HG03565 (cell line): ENCODE results near the gene CTBP2.

Source experiments
- ATAC-seq: cut with Tn5 transposase; IDR thresholded peaks from one replicate; pipeline ENCODE4 v1.9.1; 2021; ENCODE audit warnings: mild to moderate bottlenecking, moderate library complexity; ENCODE audit not compliant: unreplicated experiment

Gene CTBP2

GRCh38 chr10:125026036-125026931, 134.1 kb downstream of the CTBP2 start:
- ATAC-seq, result no peak

- no peak for ATAC-seq
These were observed 135.0 kb downstream of the CTBP2 start for GRCh38 chr10:125025341-125025740.

GRCh38 chr10:125024497-125025234, 135.7 kb downstream of the CTBP2 start:
- no peak for ATAC-seq

GRCh38 chr10:125023862-125024496, 136.4 kb downstream of the CTBP2 start:
- no peak for ATAC-seq

- ATAC-seq, result no peak
These were observed 137.1 kb downstream of the CTBP2 start for GRCh38 chr10:125023255-125023654.

- no peak for ATAC-seq
These were observed 137.7 kb downstream of the CTBP2 start for GRCh38 chr10:125022671-125023070.

- no peak for ATAC-seq
These were observed 138.5 kb downstream of the CTBP2 start for GRCh38 chr10:125021686-125022344.

GRCh38 chr10:125020871-125021270, 139.5 kb downstream of the CTBP2 start:
- ATAC-seq, result no peak

- ATAC-seq, result no peak
These were observed 140.0 kb downstream of the CTBP2 start for GRCh38 chr10:125020386-125020785.

- ATAC-seq, result no peak
These were observed 141.7 kb downstream of the CTBP2 start for GRCh38 chr10:125018576-125019143.

- no peak for ATAC-seq
These were observed 142.6 kb downstream of the CTBP2 start for GRCh38 chr10:125017547-125018298.

- ATAC-seq, result no peak
These were observed 143.7 kb downstream of the CTBP2 start for GRCh38 chr10:125016611-125017202.

GRCh38 chr10:125016123-125016522, 144.2 kb downstream of the CTBP2 start:
- no peak for ATAC-seq

GRCh38 chr10:125015356-125015944, 144.9 kb downstream of the CTBP2 start:
- no peak for ATAC-seq

- ATAC-seq, result no peak
These were observed 145.5 kb downstream of the CTBP2 start for GRCh38 chr10:125014836-125015355.

GRCh38 chr10:125014086-125014830, 146.1 kb downstream of the CTBP2 start:
- no peak for ATAC-seq

GRCh38 chr10:125013529-125013872, 146.9 kb downstream of the CTBP2 start:
- no peak for ATAC-seq

GRCh38 chr10:125012851-125013528, 147.4 kb downstream of the CTBP2 start:
- ATAC-seq, result no peak
